CD4-positive, alpha-beta T cell treated with Interleukin-1 beta for 1 hour (primary cell): Measurements from ENCODE around the gene FSTL4.

Experiments
- DNase-seq, 2 donors: peaks; one replicate each; pipeline ENCODE4 v3.0.0-alpha.2; 2020 to 2022

FSTL4 gene

DNA sequence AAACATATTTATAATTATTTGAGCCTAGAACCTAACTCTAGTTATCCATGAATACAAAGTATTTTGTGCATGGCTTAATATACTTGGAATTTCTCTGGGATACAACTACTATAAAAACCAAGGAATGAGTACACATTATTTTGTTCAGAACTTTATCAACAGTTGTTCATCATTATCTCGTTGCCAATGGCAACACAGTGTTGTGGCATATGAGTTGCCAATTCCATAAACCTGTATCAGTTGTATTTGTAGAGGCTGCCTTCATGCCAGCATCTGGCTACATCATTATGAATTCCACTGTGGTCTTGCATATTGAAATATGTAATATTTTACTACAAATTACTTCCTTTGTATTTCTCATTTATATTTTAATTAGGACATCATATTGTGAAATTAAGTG is 250.4 kb downstream of the FSTL4 start:
- DNase-seq, result no peak

DNA sequence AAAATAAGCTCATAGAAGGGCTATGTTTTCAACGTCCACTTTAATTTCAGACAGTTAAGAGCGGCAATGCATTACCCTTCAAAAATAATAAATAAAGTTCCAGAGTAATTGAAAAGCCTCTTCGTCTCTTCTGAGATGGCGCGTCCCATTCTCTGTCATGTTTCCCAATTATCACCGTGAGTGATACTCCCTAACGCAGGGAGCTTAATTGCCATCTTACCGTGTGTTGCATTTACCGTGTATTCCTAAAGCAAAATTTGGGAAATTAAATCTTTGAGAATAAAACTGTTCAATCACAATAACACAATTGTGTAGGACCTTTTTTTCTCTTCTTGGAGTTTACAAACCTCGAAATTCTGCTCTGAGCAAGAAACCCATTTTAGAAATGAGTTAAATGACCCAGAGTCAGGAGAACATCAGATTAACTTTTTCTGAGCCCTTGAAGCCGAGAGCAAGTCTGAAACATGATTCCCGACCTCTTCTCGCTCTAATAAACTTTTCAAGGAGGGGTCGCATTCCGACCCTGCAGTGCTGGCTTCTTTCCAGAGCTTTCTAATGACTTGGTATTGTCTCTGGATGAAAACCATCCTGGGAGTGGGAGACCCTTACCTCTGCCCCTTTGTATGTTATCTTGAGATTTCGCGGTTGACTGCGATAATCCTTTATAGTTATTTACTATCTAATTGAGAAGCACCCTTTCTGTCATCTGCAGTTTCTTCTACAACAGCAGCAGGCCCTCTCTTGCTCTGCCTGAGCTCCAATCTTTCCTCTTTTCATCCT is 251.5 kb downstream of the FSTL4 start:
- no peak for DNase-seq

DNA sequence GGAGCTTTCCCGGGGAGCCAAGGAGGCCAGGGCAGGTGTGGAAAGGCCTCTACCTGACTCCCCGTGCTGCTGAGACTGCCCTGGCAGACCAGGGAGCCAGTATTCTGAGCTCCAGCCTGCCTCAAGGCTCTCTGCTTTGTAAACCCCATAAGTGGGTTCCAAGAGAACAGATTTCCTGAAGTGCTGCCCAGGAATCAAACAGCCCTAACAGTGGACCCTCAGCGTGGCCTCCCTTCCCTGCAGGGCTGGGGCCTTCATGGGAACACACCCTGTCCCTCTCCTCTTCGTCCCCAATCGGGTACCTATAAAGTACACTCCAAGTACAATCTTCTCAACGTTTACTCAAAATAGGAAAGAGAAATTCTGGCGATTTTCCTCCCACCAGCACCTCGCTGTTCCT is 252.5 kb downstream of the FSTL4 start:
- no peak for DNase-seq

DNA sequence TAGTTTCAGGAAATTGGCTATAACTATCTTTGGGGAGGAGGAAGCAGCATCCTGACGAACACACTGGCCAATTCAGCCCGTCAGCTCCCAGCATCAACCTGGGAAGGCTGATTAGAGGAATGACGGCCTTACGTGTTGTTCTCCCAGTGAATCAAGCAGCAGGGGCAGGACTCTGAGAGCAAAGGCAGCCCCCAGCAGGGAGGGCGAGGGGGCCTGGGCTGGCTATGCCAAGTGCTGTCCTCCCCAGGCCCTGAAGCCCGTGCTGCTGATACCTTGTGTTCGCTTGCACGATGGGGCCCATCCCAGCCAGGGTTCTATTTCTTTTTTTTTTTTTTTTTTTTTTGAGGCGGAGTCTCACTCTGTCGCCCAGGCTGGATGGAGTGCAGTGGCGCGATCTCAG is 254.1 kb downstream of the FSTL4 start:
- no peak for DNase-seq

DNA sequence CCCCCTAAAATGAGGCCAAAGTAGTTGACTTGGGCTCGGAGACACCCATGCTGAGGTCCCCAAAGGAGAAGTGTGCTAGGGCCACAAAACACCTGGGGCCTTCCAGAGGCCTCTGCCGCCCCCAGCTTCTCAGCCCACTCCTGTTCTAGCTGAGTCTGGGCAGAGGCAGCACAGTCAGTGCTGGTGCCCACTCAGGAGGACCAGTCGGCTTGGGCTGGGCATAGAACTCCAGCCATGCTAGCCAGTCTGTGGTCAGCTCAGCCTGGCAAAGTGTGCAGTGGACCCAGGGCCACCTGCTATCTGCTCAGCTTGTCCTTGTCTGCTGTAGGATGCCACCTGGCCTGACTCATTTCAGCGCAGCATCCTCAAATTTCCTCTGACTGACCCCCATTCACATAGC is 254.6 kb downstream of the FSTL4 start:
- no peak for DNase-seq

DNA sequence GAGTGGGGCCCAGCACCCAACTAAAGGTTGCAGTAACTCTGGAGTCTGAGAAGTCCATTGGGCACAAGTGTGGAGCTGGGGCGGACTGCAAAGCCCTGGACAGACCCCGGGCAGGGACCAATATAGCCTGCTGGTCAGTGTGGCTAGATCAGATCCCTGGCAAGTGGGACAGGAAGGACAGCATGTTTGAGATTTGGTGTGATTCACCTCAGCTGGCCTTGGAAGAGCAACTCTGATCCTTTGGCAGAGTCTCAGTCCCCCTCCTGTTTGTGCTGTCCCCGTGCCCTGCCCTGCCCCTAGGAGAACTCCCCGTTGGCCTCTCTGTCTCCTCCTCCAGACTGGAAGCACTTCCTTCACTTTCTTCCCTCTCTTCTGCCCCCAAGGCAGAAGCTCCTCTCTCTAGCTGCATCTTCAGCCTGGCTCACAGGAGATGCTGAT is 255.3 kb downstream of the FSTL4 start:
- no peak for DNase-seq

DNA sequence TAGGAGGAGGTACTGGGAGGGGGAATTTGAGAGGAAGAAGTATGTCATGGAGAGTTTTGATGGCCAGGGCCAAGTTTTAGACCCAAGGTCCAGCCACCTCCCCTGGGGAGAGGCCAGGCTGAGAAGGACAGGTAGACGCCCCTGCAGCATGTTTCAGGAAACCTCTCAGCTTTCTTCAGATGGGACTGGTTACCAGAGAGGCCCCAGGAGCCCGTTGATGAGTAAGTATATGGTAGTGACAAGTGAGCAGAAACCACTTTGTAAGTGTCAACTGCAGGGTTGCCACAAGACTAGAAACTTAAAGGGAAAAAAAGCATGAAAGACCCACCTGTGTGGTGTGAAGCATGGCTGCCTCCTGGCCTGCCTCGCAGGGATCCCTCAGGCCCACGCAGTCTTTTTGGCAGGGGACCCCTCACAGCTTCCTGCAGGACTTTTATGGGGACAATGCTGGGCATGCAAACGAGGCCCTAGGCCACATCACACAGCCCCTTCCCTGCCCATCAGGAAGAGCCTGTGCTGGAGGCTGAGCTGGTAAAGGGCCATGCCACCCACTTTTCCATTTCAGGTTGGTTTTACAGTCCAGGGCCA is 255.9 kb downstream of the FSTL4 start:
- no peak for DNase-seq

DNA sequence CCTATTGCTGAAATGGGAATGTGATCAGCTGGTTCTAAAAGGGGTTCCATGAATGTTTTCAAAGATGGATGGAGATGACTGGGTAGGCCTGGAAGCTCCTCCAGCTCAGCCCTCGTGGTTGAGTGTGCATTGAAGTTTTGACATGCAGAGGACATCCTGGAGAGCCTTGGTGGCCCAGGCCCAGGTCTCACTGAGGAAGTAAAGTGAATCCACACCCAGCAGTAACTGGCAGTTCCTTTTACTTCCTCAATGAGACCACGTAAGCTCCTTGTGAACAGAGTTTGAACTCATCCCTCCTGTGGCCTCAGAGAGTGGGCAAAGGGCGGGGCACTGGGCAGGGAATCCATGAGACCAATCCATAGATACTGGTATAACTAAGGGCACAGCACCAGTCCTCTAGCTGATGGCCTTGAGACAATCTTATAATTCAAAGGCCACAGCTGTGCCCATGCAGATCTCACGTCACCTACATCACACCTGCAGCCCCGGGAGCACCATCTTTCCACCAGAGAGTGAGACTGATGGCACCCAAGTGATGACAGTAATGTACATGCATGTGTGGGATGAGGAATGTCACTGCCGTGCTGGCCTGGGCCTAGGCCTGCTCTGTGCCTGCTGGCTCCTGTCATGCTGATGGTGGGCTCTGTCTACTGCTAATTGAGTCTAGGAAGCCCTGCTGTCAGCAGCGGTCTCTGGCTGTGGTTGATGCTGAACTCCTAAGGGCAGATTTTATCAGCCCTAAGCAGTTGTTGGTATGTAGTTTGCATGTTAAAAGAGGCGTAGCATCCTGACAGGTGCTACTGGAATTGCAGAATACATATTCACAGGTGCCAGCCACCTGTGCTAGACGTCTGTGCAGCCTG is 257.8 kb downstream of the FSTL4 start:
- DNase-seq, result no peak

DNA sequence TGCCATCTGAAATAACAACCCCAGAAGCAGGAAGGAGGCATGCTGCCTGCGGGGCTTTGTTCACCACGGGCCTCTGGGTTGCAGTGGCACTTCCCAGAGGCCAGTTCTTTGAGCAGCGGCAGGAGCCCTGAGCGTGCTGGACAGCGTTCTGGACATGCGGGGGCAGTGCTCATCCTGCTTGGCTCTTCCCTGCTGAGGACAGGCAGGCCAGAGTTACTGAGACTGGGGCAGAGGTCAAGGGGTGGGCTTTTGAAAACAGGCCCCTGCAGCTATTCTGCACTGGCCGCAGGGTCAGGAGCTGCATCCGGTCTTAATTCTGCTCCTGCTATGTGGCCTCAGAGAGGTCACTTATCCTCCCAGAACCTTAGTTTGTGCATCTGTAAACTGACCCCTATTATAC is 258.6 kb downstream of the FSTL4 start:
- no peak for DNase-seq

DNA sequence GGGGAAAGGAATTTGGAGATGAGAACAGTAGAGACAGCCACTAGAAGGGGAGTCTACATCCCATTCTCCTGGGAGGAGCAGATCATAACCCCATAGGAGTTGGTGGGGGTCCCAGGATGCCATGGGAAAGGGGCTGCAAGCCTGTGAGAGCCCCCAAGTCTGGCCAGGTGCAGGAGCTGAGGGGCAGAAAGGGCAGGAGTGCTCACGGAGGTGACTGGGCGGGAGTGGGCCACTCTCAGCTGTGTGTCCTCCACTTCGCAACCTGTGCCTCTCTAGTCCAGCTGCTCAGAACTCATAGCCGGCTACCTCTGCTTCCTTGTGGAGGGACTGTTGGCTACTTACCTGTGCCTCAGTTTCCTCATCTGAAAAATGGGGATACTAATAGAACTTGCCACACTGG is 263.9 kb downstream of the FSTL4 start:
- no peak for DNase-seq

DNA sequence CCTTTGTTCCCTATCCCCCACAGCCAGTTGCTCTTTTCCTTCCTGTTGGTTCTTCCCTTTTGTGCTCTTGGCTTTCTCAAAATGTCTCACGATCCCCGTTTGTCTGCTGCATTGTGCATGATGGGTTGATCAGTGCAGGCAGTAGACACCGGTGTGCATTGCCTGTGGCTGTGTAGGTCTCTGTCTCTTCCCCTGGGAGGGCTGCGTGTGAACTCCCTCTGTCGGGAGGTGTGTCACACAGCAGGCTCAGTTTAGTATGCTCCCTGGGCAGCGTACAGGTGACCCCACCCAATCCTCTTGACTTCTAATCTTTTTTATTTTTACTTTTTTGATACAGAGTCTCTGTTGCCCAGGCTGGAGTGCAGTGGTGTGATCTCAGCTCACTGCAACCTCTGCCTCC is 265.3 kb downstream of the FSTL4 start:
- no peak for DNase-seq

DNA sequence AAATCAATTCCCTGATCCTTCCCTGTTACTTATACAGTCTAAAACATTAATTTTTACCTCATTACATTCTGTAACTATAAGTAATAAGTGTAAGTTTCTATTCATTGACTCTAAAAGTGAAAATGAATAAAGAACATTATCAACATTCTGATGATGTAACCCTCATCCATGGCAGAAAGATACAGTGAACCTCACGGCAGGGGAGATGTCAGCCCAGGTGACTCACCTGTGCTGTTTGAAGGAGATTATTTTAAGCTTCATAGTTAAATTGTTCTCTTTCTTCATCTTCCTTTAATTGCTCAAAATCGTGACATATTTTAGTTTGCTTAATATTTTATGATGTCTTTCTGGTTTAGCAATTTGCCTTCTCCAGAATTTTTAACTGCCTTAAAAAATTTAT is 268.1 kb downstream of the FSTL4 start:
- DNase-seq, result no peak

DNA sequence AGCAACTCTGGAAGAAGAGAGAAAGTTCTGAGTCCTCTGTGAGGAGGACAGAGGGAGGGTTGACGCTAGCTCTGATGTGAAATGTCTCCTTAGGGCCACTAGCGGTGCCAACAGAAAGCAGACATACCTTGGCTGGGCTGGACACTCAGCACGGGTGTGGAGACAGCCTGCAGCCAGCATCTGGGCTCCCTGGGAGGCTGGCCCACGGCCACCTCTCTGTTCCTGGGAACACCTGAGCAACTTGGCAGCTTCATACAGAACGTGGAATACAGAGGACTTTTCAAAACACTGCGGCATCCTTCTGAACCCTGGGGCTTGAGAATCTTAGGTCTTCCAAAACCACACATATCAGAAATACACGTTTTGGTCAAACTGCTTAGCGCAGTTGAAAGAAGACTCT is 269.1 kb downstream of the FSTL4 start:
- DNase-seq, result no peak

DNA sequence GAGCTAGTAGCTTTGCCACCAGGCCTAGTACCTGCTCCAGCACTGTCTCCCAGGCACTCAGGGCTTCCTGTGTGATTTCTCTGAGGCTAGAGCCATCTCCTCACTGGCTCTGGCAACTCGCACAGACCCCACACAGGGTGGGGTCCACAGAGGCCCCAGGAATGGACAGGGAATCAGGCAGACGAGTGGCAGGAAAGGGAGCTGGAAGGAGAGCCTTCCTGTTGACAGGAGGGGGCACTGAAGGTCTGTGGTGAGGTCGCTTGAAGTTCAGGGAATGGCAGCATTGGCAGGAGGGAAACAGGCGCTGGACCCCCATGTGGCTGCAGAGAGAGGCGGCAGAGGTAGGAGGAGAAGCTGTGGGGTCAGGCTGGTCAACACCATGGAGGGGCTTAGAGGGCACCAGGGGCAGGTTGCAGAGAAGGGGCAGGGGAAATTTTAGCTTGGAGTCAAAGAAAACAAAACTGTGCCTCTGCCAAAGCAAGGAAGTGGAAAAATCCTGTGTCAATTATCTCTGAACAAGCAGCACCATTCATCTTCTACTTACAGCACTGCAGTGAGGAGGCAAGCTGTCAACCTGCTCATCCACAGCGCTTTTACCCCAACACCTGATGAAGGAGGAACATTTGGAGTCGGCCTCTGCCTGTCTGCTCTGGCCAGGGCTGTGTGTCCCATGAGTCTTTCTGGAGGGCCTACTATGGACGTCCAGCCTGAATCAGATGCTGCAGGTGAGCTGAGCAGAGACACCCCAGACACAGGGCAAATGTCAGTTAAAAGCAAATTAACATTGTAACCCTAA is 270.2 kb downstream of the FSTL4 start:
- DNase-seq, result no peak

DNA sequence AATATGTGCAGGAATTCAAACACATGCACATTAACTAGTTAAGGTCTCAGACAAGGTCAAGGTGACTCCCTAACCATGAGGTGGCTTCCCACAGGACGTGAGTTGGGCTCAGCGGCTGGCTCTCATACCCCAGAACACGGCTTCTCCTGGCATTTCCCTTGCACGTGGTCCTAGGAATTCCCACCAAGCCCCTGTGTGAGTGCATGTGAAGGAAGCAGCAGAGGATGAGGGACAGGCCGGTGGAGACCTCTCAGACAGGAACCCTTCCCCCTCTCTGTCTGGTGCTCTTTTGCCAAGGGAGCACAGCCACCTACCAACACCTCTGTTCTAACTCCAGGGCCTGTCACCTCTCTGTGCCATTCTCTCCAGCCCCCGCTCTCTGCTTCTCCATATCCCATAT is 271.0 kb downstream of the FSTL4 start:
- DNase-seq, result no peak

DNA sequence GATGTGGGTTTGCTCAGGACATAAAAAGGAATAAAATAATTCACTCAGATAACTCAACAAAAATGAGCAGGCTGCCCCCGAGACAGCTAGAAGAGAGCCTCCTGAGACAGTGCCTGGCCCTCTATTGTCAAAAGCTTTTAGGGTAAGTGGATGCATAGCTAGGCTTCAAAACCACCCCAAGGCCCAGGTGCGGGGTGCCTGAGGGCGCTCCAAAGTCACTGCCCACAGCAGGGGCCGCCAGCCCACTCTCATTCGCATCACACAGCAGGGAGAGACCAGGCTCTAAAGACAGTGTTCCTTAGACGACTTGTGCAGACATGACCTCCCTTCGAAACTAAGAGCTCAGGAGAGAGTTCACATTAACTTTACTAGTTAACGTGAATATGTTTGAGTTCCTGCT is 271.5 kb downstream of the FSTL4 start:
- no peak for DNase-seq

DNA sequence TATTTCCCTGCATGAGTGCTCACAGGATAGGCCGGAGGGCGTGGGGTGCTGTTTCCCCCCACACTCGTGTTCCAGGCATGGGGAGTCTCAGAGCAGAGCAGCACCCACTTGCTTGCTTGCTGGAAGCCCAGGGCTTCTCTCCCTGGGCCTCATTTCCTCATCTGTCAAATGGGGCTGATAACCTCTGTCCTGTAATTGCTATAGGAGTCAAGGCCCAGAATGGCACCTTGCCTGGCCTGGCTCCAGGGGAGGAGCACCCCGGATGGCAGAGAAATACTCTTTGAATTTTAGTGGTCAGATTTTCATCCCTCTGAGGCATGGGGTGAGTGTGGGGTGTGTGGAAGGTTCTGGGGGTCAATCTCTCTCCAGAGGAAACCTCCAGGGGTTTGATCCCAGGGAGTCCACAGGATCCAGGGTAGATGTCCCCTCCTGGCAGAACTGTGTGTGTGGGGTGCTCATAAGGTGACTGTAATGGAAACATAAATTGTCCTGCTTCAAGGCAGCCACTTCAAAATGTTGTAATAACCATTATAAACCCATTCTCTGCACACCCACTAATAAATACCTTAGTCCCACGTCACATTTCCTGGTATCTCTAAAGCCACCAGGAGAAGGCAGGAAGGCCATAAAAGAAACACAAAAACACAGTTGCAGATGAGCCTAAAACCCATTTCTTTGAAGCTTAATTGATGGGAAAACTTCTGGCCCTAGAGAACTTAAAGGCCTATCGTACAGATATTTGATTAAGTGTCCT is 272.2 kb downstream of the FSTL4 start:
- DNase-seq, result no peak

DNA sequence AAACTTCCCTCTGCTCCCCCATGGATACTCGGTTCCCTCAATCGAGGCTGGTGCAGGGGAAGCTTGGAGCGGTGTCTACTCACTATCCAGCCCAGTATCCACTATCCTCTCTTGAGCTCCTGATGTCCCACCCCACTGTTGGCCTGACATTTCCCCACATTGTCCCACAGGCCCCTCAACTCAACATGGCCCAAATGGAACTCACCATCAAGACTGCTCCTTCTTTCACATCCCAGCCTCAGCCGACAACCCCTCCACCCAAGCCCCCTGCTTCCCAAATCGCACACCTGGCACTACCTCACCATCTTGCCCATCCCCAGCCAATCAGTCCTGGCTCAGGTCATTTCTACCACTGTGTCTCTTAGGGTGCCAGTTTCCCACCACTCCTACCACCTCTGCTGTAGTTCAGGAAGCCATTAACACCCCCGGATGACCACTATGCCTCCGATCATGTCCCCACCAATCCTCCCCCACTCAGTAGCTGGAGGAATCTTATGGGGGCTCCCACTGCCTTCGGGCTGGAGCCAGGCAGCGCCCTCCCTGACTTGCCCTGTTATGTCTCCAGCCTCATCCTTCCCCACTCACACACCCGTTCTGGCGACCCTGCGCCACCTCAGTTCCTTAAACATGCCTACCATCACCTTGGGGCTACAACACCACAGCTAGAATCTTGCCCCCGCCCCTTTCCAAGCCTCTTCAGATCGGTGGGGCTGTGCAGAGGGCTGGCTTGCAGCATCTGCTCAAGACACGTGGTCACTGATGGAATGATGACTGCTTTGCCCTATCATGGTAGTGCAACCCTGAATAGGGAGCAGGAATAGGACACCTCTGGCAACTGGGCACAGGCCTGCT is 273.6 kb downstream of the FSTL4 start:
- DNase-seq, result no peak

DNA sequence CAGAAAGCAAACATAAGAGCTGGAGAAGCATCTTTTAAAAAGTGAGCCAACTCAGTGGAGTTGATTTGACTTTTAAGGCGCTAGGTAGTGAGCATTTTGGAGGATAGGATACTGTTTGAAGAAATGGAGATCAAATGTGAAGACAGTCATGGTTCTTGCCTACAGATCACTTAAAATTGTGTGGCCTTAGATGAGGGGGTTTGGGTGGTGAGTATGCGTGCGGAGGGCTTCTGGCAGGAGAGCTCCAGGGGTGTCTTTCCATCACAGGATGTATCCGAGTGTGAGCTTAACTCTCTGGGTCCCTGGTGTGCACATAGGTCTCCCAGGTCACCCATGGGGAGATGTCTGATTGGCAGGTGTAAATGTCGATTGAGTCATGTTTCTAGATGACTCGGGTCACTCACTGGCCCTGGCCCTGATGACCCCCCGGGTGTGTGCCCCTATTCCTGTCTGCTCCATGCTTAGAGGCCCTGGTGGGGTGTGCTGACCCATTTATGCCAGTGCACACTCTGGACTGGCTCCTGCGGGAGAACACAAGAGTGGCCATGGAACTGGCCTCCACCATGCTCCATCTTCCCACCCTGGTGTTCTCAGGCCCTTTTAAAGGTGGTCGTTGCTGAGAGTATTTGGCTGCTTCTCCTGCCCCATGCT is 274.4 kb downstream of the FSTL4 start:
- no peak for DNase-seq

DNA sequence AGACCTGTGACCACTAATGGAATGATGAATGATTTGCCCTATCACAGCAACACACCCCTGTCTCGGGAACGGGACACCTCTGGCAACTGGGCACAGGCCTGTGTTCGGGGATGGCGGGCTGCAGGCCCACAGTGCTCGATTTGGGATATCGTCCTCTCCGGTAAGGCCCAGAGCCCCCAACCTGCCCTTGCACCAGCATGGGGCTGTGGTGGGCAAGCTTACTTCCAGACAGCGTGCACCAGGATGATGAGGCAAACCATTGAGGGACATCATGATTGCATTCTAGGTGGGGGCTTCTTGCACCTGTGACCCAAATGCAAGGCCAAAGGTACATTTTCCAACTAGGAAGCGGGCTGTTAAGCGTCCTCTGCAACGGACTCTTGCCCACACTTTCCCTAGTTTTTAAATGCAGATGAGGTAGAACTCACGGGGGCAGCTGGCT is 275.4 kb downstream of the FSTL4 start:
- DNase-seq, result no peak
